GM20000 (cell line): ENCODE data around the gene IL10.

ENCODE experiments used
- DNase-seq: peaks from one replicate; pipeline ENCODE4 v3.0.0; 2012; ENCODE audit warnings: low spot score
- TF ChIP-seq, protein P1 (sequence below): IDR thresholded peaks from 2 replicates; pipeline ENCODE4 v1.5.1; 2012; ENCODE audit warnings: mild to moderate bottlenecking, control low read depth; ENCODE audit errors: extremely low read depth, missing control alignments

The IL10 gene

DNA sequence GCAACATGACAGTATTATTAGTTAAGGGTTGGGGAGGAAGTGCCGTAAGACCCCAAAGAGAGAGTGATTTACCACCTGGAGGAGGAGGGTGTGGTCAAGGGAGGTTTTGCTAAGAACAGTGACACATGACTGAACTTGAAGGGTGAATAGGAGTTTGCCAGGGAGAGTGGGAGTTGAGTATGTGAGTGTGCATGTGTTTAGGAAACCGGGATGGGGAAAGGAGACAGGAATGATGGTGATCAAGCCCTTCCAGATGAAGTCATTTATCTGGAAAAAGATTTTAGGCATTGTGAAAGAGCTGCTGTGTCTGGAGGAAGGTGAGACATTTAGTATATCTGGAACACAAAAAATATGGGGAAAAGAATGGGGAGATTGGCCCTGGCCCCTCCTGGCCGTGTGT is 28.1 kb upstream of the IL10 start:
- no peak for DNase-seq
- TF ChIP-seq, protein P1, sequence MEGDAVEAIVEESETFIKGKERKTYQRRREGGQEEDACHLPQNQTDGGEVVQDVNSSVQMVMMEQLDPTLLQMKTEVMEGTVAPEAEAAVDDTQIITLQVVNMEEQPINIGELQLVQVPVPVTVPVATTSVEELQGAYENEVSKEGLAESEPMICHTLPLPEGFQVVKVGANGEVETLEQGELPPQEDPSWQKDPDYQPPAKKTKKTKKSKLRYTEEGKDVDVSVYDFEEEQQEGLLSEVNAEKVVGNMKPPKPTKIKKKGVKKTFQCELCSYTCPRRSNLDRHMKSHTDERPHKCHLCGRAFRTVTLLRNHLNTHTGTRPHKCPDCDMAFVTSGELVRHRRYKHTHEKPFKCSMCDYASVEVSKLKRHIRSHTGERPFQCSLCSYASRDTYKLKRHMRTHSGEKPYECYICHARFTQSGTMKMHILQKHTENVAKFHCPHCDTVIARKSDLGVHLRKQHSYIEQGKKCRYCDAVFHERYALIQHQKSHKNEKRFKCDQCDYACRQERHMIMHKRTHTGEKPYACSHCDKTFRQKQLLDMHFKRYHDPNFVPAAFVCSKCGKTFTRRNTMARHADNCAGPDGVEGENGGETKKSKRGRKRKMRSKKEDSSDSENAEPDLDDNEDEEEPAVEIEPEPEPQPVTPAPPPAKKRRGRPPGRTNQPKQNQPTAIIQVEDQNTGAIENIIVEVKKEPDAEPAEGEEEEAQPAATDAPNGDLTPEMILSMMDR = no peak

DNA sequence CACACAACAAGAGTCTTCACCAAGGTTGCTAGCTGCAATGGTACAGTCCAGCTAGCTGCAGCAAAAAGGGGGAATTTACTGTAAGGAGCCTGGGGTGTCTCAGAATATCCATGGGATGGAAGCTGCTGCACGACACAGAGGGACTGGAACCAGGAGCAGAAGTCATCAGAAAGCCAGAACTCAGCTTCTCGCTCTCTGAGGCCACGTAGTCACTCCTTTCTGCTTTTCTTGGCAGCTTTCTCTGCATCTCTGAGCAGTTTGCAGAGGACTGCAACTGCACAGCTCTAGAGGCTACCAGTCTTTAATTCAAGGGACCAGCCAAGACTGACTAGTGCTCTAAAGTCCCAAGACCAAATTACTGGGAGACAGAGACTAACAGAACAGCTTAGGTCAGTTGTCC is 27.0 kb upstream of the IL10 start:
- TF ChIP-seq, protein P1 = no peak

DNA sequence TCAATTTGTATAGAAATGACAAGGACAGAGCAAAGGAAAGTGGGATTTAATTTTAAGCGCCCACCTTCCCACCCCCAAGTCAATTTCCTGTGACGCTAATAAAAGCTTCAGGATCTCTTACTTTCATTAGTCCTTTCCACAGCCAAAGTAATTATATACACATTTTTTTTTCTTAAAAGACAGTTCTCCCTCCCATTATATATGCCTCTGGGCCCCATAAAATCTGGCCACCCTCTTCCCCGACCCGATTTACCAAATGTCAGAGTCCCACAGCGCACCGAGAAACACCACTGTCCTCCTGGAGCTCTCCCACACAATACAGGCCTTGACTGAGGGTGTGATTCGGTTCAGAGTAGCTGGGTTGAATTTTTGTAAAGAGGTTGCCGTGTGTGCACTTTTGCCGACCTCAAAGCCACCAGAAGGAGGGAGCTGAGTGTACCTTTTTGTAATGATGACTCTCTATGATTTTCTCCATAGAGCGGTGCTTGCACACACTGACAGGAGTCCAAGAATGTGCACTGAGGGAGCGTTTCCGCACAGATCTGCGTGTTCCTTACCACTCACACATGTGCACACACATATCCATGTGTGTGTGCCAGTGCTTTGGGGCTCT is 26.2 kb upstream of the IL10 start:
- TF ChIP-seq, protein P1 = no peak

More for the DNA sequence above, 27.0 kb upstream of the IL10 start:
- DNase-seq = no peak

DNA sequence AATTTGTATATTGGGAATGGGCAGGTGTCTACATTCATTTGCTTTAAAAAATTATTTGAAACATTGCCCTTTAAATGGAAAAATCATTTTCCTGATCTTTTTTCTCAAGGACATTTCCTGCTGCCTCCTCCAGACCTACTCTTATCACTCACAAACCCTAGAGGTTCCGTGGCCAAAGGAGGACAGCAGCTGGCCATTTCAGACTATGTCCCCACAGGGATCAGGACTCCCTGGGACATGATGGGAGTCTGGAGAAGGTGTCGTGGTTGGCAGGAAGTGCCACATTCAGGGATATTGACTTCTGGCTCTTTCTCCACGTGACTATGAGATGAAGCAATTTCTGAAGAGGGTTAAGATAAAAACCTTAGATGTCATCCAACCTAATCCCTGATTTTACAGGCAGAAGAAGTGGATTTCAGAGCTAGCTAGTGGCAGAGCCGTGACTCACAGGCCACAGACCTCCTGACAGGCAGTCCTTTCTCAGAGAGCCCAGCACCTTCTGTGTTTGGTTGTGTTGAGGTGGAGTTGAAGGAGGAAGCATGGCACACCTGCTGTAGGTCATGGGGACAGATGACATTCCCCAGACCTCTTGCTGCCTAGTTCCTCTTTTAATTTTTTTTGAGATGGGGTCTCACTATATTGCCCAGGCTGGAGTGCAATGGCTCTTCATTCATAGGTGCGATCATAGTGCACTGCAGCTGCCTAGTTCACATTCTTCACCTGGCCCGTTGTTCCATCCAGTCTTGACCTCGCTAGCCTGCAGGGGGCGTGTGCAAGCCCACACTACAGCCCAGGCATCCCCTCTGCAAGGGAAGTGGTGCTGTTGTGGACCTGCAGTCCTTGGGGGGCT is 25.5 kb upstream of the IL10 start:
- DNase-seq = no peak
- TF ChIP-seq, protein P1 = peak; percentile 75

More for the DNA sequence above, 26.2 kb upstream of the IL10 start:
- no peak for DNase-seq

DNA sequence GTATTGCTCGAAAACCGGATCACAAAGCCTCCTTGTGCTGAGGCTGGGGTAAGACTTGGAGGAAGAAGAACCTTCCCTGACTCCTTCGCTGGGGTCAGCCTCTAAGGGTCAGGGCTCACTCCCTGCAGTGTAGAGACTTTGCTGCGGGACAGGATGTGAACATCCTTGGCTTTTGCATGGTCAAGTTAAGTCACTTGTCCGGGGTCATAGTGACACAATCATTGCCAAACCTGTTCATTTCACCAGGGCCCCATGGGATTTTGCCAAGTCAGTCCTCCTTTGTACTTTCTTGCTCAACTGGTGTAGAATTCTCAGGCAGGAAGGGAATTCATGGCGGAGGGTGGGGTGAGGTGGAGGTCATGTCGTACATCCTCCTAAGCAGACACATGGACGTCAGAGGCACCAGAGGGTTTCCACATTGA is 24.7 kb upstream of the IL10 start:
- TF ChIP-seq, protein P1 = no peak
- no peak for DNase-seq

DNA sequence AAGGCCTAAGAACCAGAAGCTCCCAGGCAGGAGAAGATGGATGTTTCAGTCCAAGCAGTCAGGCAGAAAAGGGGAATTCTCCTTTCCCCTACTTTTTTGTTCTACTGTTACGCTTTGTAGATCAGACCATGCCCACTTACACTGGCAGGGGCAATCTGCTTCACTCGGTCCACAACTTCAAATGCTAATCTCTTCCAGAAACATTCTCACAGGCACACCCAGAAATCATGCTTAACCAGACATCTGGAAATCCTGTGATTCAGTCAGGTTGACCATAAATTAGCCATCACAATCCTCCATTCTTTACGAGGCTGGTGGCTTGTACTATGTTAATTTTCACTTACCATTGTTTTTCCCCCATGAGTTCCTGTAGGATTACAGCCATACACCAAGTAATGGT is 23.8 kb upstream of the IL10 start:
- TF ChIP-seq, protein P1 = no peak
- DNase-seq = no peak

DNA sequence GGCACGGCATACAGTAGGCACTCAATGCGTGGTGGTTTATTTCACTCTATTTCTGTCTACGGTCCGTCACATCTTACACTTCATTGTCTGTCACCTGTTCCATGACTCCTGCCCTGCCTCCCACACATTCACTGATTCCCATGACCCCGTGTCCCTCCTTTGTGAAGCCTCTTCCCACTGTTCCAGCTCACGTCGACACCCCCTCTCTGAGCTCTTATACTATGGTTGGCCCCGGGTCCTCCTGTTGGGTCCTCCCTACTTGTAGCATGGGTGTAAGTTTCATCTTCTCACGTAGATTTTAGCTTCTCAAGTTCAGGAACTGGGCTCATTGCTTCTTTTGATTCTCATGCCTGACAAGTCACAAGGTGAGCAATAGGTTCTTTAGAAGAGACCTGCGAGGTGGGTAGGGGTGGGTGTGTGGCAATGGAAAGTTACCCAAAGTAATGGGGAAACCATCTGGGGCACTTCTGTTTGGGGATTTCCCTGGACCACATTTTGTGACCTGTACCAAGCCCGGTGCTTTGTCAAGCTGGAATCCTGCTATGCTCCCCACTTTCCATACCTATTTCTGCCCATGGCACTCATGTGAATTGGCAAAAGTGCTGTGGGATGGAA is 22.1 kb upstream of the IL10 start:
- DNase-seq = no peak
- TF ChIP-seq, protein P1 = no peak
